Esophagus muscularis mucosa (tissue), 4 donors: ENCODE data around the gene RPL12. TPM values are rescaled to one million over a fixed set of nuclear protein-coding genes. Genes with fewer than 3 reads are reported as not detected.
"Not testable (repeated sequence)": the region's sequence is repeated elsewhere in the genome, so short reads cannot be mapped to it uniquely, and the experiment has no call there.

ENCODE experiments used
- DNase-seq: peaks from one replicate; pipeline ENCODE4 v3.0.0-alpha.2; 2017; ENCODE audit errors: extremely low spot score
- H3K27ac ChIP-seq, 4 donors: fragments of 200-600 bp; sonication (generic); replicated peaks in 1 of 4; 1 replicate in 3 of 4; 2 replicates in 1 of 4; pipeline ENCODE4 v1.5.1; 2016 to 2019; ENCODE audit warnings: mild to moderate bottlenecking in 1 of 4
- H3K27me3 ChIP-seq, 4 donors: fragments of 200-600 bp; sonication (generic); one replicate each; pipeline versions ENCODE4 v1.5.1 to v1.6.0; 2016 to 2019
- H3K36me3 ChIP-seq, 4 donors: fragments of 200-600 bp; sonication (generic); one replicate each; pipeline ENCODE4 v1.5.1; 2016 to 2019
- H3K4me1 ChIP-seq, 4 donors: fragments of 200-600 bp; sonication (generic); one replicate each; pipeline ENCODE4 v1.5.1; 2016 to 2019
- H3K4me3 ChIP-seq, 4 donors: fragments of 200-600 bp; sonication (generic); 1 replicate in 2 of 4; 2 replicates in 2 of 4; pipeline ENCODE4 v1.5.1; 2016 to 2019; ENCODE audit warnings: mild to moderate bottlenecking in 4 of 4, moderate library complexity in 1 of 4
- H3K9me3 ChIP-seq, 4 donors: fragments of 200-600 bp; sonication (generic); 1 replicate in 3 of 4; 2 replicates in 1 of 4; pipeline ENCODE4 v1.5.1; 2016 to 2019
- EP300 ChIP-seq: sonication (generic); formaldehyde crosslinking; IDR thresholded peaks from one replicate; pipeline ENCODE4 v1.6.1; 2017; ENCODE audit warnings: antibody characterized with exemption
- POLR2A ChIP-seq: fragments of 450-650 bp; IDR thresholded peaks from one replicate; pipeline ENCODE4 v1.6.1; 2017; ENCODE audit warnings: antibody characterized with exemption, moderate library complexity, mild to moderate bottlenecking, low read depth
- POLR2AphosphoS5 ChIP-seq, 2 donors: sonication (generic); formaldehyde crosslinking; IDR thresholded peaks; one replicate each; pipeline ENCODE4 v1.6.1; 2017; ENCODE audit warnings: antibody characterized with exemption in 2 of 2
- WGBS: methylation state at CpG from one replicate; pipeline ENCODE4 v1.1.5; 2018; 5-methylcytosine and 5-hydroxymethylcytosine counted together
- intact Hi-C: fragments of 100-400 bp; cut with DNase I; formaldehyde crosslinking; loops from one replicate; pipeline ENCODE4 v1.15.1; 2023
- total RNA-seq, 4 donors: library from RNA; depleted of rRNA; stranded (reverse); fragments of >200 nt; gene quantifications; one replicate each; pipeline versions ENCODE4 v1.1.0 to v1.2.1, GENCODE V29; 2016
- TF ChIP-seq, protein P1 (sequence below), 3 experiments: fragments of 200-600 bp in 2 of 3; fragments of 450-650 bp in 1 of 3; sonication (generic) in 2 of 3; IDR thresholded peaks; one replicate each; pipeline ENCODE4 v1.5.1; 2017 to 2019; ENCODE audit warnings: antibody characterized with exemption in 3 of 3, mild to moderate bottlenecking in 2 of 3, moderate library complexity in 1 of 3

Gene RPL12
- total RNA-seq, 4 donors from 2014 or later = 880 to 2,334 (median 1,732) TPM

- Histone ChIP-seq H3K27me3 (no peaks in the 10 kb centered on the region), H3K9me3 (no peaks in the 10 kb centered on the region), H3K27ac (no peak overlapping the region), H3K36me3 (peaks cover 22 to 85% (median 70%) of the 10 kb centered on the region in 4 donors), H3K4me1 (no peaks in the 10 kb centered on the region), H3K4me3 (no peak overlapping the region)
- no peak for DNase-seq
- TF ChIP-seq POLR2AphosphoS5 (IDR thresholded peaks at IDR 0.05) = no peak
- TF ChIP-seq EP300 = no peak
- no peak for TF ChIP-seq POLR2A
- TF ChIP-seq, protein P1, sequence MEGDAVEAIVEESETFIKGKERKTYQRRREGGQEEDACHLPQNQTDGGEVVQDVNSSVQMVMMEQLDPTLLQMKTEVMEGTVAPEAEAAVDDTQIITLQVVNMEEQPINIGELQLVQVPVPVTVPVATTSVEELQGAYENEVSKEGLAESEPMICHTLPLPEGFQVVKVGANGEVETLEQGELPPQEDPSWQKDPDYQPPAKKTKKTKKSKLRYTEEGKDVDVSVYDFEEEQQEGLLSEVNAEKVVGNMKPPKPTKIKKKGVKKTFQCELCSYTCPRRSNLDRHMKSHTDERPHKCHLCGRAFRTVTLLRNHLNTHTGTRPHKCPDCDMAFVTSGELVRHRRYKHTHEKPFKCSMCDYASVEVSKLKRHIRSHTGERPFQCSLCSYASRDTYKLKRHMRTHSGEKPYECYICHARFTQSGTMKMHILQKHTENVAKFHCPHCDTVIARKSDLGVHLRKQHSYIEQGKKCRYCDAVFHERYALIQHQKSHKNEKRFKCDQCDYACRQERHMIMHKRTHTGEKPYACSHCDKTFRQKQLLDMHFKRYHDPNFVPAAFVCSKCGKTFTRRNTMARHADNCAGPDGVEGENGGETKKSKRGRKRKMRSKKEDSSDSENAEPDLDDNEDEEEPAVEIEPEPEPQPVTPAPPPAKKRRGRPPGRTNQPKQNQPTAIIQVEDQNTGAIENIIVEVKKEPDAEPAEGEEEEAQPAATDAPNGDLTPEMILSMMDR (IDR thresholded peaks at IDR 0.05) = no peak
- intact Hi-C loops = no loop called here
- WGBS = 81% methylated on average over 4 of the region's 4 CpGs
Measured at GRCh38 chr9:127473932-127474331, 22.7 kb upstream of the RPL12 start.

DNA sequence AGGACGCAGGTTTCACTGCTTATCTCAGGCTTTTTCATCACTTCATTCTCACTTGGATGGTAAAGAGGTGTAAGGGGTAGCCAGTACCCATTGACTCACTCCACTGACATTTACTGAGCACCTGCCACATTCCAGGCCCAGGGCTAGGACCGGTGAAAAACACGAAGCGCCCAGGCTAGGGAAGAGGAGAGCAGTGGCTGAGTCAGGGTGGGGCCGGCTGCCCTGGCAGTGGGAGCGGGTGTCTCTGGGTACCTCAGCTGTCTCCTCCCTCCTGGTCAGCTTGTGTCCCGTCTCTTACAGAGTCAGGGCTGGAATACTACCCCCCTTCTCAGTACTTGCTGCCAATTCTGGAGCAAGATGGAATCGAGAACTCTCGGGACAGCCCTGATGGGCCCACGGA is 22.3 kb upstream of the RPL12 start:
- no peaks in the 10 kb centered on the region for H3K9me3 ChIP-seq
- no peak for DNase-seq
- H3K4me1 ChIP-seq = no peaks in the 10 kb centered on the region
- H3K27ac ChIP-seq = no peak overlapping the region
- WGBS = 90% methylated on average over 10 of the region's 10 CpGs
- TF ChIP-seq, protein P1 (IDR thresholded peaks at IDR 0.05) = no peak
- TF ChIP-seq EP300 (no peak), POLR2AphosphoS5 (IDR thresholded peaks at IDR 0.05) (no peak), POLR2A (no peak)
- intact Hi-C loops = no loop called here
- no peak overlapping the region for H3K4me3 ChIP-seq
- no peaks in the 10 kb centered on the region for H3K27me3 ChIP-seq
- H3K36me3 ChIP-seq = peaks cover 20 to 84% (median 68%) of the 10 kb centered on the region in 4 donors

DNA sequence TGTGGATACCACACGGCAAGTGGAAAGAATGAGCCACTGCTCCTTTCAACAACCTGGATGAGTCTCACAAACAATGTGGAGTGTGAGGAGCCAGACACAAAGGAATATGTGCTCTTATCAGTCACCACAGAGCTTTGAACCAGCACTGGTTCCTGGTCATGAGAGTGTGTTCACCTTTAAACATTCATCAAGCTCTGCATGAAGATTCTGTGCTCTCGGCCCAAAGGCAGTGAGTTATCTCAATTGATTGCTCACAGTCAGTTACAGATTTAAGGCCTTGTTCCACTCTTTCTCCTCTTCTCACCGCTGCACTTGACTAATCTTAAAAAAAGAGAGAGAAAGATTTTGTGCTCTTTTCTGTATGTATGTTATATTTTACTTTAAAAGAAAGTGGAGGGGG is 19.5 kb upstream of the RPL12 start:
- H3K4me3 ChIP-seq = no peak overlapping the region
- no peaks in the 10 kb centered on the region for H3K9me3 ChIP-seq
- 94% methylated on average over 3 of the region's 3 CpGs for WGBS
- DNase-seq = no peak
- intact Hi-C loops = no loop called here
- H3K36me3 ChIP-seq = peaks cover 24 to 83% (median 62%) of the 10 kb centered on the region in 4 donors
- H3K27ac ChIP-seq = no peak overlapping the region
- TF ChIP-seq POLR2AphosphoS5 (IDR thresholded peaks at IDR 0.05) (no peak), POLR2A (no peak), EP300 (no peak)
- TF ChIP-seq, protein P1 (IDR thresholded peaks at IDR 0.05) = no peak
- H3K4me1 ChIP-seq = no peaks in the 10 kb centered on the region
- no peaks in the 10 kb centered on the region for H3K27me3 ChIP-seq

- no peak overlapping the region for H3K4me3 ChIP-seq
- H3K36me3 ChIP-seq = peaks cover 36 to 83% (median 67%) of the 10 kb centered on the region in 4 donors
- no peaks in the 10 kb centered on the region for H3K9me3 ChIP-seq
- TF ChIP-seq EP300 = no peak
- TF ChIP-seq POLR2AphosphoS5 (IDR thresholded peaks at IDR 0.05) = no peak
- TF ChIP-seq, protein P1 (IDR thresholded peaks at IDR 0.05) = no peak
- TF ChIP-seq POLR2A = no peak
- H3K4me1 ChIP-seq = no peaks in the 10 kb centered on the region
- no peak for DNase-seq
- H3K27me3 ChIP-seq = no peaks in the 10 kb centered on the region
- WGBS = 91% methylated on average over 14 of the region's 14 CpGs
- intact Hi-C loops = no loop called here
- H3K27ac ChIP-seq = no peak overlapping the region
Measured at GRCh38 chr9:127467621-127468020, 16.4 kb upstream of the RPL12 start.

GRCh38 chr9:127466407-127466917 is 15.3 kb upstream of the RPL12 start:
- H3K4me1 ChIP-seq, H3K4me3 ChIP-seq, H3K9me3 ChIP-seq, intact Hi-C loops, H3K27me3 ChIP-seq, DNase-seq, H3K27ac ChIP-seq: not testable (repeated sequence)
- 96% methylated on average over 5 of the region's 5 CpGs for WGBS
- peaks cover 48 to 90% (median 78%) of the 10 kb centered on the region in 4 donors for H3K36me3 ChIP-seq
